ENCODE measurements around the gene UBR3. TPM values are rescaled to one million over a fixed set of nuclear protein-coding genes. Genes with fewer than 3 reads are reported as not detected.

The UBR3 gene
- polyA plus RNA-seq, 1 donor from 2014 or later = 75.2 TPM

GRCh38 chr2:169982929-169983328 is 155.7 kb downstream of the UBR3 start:
- Histone ChIP-seq H3K36me3 (ENCODE audit: insufficient read depth, low read length) (no peaks in the 10 kb centered on the region), H3K79me2 (replicated peaks; ENCODE audit: insufficient read depth, low read length) (no peaks in the 10 kb centered on the region), H3K9ac (ENCODE audit: low read length) (no peak overlapping the region), H2AFZ (ENCODE audit: low read depth, low read length) (no peak overlapping the region), H4K20me1 (ENCODE audit: insufficient read depth) (no peaks in the 10 kb centered on the region), H3K9me3 (ENCODE audit: low read length) (no peaks in the 10 kb centered on the region), H3K27ac (ENCODE audit: low read length) (no peak overlapping the region), H3K27me3 (ENCODE audit: insufficient read depth, low read depth, low read length) (no peaks in the 10 kb centered on the region), H3K9me2 (ENCODE audit: insufficient read depth, low read length) (no peaks in the 10 kb centered on the region), H3K4me2 (ENCODE audit: low read length) (no peak overlapping the region), H3F3A (ENCODE audit: insufficient read depth, low read length, poor library complexity, severe bottlenecking) (no peaks in the 10 kb centered on the region), H3K4me3 (ENCODE audit: low read length) (no peak overlapping the region)
- TF ChIP-seq EP300 (conservative IDR thresholded peaks at IDR 0.05; ENCODE audit: poor library complexity, severe bottlenecking) (no peak), SMC3 (conservative IDR thresholded peaks at IDR 0.05; ENCODE audit: poor library complexity) (no peak), REST (IDR thresholded peaks at IDR 0.05; ENCODE audit: borderline replicate concordance) (no peak), TAF1 (IDR thresholded peaks at IDR 0.05; ENCODE audit: low read depth) (no peak), RAD21 (conservative IDR thresholded peaks at IDR 0.05) (no peak), POLR2AphosphoS5 (IDR thresholded peaks at IDR 0.05) (no peak), EZH2 (IDR thresholded peaks at IDR 0.05; ENCODE audit: borderline replicate concordance, insufficient read depth, low read length, poor library complexity, severe bottlenecking) (no peak), MXI1 (conservative IDR thresholded peaks at IDR 0.05; ENCODE audit: poor library complexity, severe bottlenecking) (no peak), CTCF (IDR thresholded peaks at IDR 0.05; ENCODE audit: poor library complexity, severe bottlenecking) (no peak)

GRCh38 chr2:169983506-169983905 is 156.3 kb downstream of the UBR3 start:
- Histone ChIP-seq H3K36me3 (ENCODE audit: insufficient read depth, low read length) (no peaks in the 10 kb centered on the region), H3K9me2 (ENCODE audit: insufficient read depth, low read length) (no peaks in the 10 kb centered on the region), H3K4me3 (ENCODE audit: low read length) (no peak overlapping the region), H3K4me2 (ENCODE audit: low read length) (no peak overlapping the region), H3F3A (ENCODE audit: insufficient read depth, low read length, poor library complexity, severe bottlenecking) (no peaks in the 10 kb centered on the region), H3K9me3 (ENCODE audit: low read length) (no peaks in the 10 kb centered on the region), H4K20me1 (ENCODE audit: insufficient read depth) (no peaks in the 10 kb centered on the region), H2AFZ (ENCODE audit: low read depth, low read length) (no peak overlapping the region), H3K27me3 (ENCODE audit: insufficient read depth, low read depth, low read length) (no peaks in the 10 kb centered on the region), H3K79me2 (replicated peaks; ENCODE audit: insufficient read depth, low read length) (no peaks in the 10 kb centered on the region), H3K9ac (ENCODE audit: low read length) (no peak overlapping the region), H3K27ac (ENCODE audit: low read length) (no peak overlapping the region)
- TF ChIP-seq TAF1 (IDR thresholded peaks at IDR 0.05; ENCODE audit: low read depth) = no peak
- TF ChIP-seq EP300 (conservative IDR thresholded peaks at IDR 0.05; ENCODE audit: poor library complexity, severe bottlenecking) = no peak
- no peak for TF ChIP-seq CTCF (IDR thresholded peaks at IDR 0.05; ENCODE audit: poor library complexity, severe bottlenecking)
- TF ChIP-seq MXI1 (conservative IDR thresholded peaks at IDR 0.05; ENCODE audit: poor library complexity, severe bottlenecking) = no peak
- no peak for TF ChIP-seq REST (IDR thresholded peaks at IDR 0.05; ENCODE audit: borderline replicate concordance)
- TF ChIP-seq POLR2AphosphoS5 (IDR thresholded peaks at IDR 0.05) = no peak
